Measurements from ENCODE around the gene LAMA3.
A peak's percentile ranks its signal among the peaks of the same experiment; 100 is the strongest.

LAMA3 gene

DNA sequence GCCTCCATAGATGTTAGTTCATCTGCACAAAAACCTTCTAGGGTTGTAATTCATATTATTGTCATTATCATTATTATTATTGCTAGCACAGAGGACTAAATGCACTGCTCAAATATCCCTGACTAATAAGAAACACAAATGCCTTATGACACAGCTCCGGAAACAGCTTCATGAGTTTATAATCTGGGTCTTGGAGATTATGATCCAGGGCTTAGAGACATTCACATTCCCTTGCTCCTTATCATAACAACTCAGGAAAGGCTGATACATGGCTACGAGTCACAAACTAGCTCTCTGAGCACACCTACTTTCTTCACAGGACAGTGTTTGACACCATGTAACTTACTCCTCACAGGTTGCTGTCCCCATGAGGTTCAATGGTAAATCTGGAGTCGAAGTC lies 223.1 kb downstream of the LAMA3 start:
- no peaks in the 10 kb centered on the region for H3K9me3 ChIP-seq (ENCODE audit: low read length)
- H3K4me3 ChIP-seq (ENCODE audit: low read length): no peak overlapping the region
- no peaks in the 10 kb centered on the region for H3K4me1 ChIP-seq (ENCODE audit: insufficient read depth, low read length)
- peaks cover 3% of the 10 kb centered on the region for H3K27me3 ChIP-seq (ENCODE audit: insufficient read depth, low read length)
- no peaks in the 10 kb centered on the region for H3K36me3 ChIP-seq (ENCODE audit: insufficient read depth, low read length)
- H2AFZ ChIP-seq (ENCODE audit: low read depth, low read length): no peak overlapping the region

- H2AFZ ChIP-seq (ENCODE audit: low read depth, low read length): no peak overlapping the region
- H3K4me1 ChIP-seq (ENCODE audit: insufficient read depth, low read length): no peaks in the 10 kb centered on the region
- H3K36me3 ChIP-seq (ENCODE audit: insufficient read depth, low read length): no peaks in the 10 kb centered on the region
- no peaks in the 10 kb centered on the region for H3K9me3 ChIP-seq (ENCODE audit: low read length)
- peaks cover 7% of the 10 kb centered on the region for H3K27me3 ChIP-seq (ENCODE audit: insufficient read depth, low read length)
- H3K4me3 ChIP-seq (ENCODE audit: low read length): no peak overlapping the region
Measured at GRCh38 chr18:23916338-23916737, 227.1 kb downstream of the LAMA3 start.

DNA sequence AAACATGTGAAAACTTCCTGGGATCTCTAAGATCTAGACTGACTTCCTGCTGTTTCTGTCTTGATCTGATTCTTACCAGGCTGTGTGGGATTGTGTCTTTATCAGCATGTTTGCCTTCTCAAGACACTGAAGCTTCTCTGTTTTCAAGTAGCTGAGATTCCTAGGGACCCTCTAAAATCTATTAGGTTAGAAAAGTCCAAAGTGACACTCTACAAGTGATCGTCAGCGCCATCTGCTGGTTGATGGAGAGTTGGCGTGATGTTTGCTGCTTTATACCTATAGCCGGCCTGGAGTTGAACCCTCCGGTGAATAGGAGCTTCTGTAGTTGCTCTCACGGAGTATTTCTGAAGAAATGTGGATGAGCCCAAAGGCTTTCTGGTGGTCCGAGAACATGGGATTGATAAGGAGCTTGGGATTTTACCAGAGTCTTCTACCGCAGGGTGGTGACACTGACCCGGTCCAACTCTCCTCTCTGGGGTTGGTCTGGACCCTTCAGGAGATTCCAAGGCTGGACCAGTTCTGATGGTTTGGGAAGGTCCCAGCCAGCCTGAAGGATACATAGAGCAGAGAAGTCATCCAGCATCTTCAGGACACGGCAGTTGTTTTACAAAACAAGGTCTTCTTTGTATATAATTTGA lies 229.3 kb downstream of the LAMA3 start:
- H3K4me3 ChIP-seq (ENCODE audit: low read length): no peak overlapping the region
- no peaks in the 10 kb centered on the region for H3K36me3 ChIP-seq (ENCODE audit: insufficient read depth, low read length)
- H3K27me3 ChIP-seq (ENCODE audit: insufficient read depth, low read length): peaks cover 7% of the 10 kb centered on the region
- H2AFZ ChIP-seq (ENCODE audit: low read depth, low read length): no peak overlapping the region
- H3K4me1 ChIP-seq (ENCODE audit: insufficient read depth, low read length): no peaks in the 10 kb centered on the region
- H3K9me3 ChIP-seq (ENCODE audit: low read length): no peaks in the 10 kb centered on the region

DNA sequence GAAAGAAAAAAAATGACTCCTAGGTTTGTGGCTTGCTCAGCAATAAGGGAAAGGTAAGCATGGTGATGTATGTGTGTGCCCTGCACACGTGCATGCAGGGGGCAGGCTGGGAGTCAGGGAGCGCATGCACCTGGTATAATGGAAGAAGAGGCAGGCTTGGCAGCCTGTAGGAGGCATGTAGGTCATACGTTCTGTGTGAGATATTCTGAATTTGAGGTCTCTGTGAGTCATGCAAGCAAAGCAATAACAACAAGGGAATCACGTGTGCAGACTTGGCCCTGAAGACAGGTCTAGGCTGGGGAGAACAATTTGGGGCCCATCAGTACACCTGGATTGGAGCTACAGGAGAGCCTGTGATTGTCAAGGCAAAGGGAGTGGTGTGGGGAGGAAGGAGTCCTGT lies 230.8 kb downstream of the LAMA3 start:
- H3K27me3 ChIP-seq (ENCODE audit: insufficient read depth, low read length): peaks cover 7% of the 10 kb centered on the region
- H3K4me1 ChIP-seq (ENCODE audit: insufficient read depth, low read length): no peaks in the 10 kb centered on the region
- H3K4me3 ChIP-seq (ENCODE audit: low read length): no peak overlapping the region
- no peaks in the 10 kb centered on the region for H3K36me3 ChIP-seq (ENCODE audit: insufficient read depth, low read length)
- no peaks in the 10 kb centered on the region for H3K9me3 ChIP-seq (ENCODE audit: low read length)
- no peak overlapping the region for H2AFZ ChIP-seq (ENCODE audit: low read depth, low read length)

DNA sequence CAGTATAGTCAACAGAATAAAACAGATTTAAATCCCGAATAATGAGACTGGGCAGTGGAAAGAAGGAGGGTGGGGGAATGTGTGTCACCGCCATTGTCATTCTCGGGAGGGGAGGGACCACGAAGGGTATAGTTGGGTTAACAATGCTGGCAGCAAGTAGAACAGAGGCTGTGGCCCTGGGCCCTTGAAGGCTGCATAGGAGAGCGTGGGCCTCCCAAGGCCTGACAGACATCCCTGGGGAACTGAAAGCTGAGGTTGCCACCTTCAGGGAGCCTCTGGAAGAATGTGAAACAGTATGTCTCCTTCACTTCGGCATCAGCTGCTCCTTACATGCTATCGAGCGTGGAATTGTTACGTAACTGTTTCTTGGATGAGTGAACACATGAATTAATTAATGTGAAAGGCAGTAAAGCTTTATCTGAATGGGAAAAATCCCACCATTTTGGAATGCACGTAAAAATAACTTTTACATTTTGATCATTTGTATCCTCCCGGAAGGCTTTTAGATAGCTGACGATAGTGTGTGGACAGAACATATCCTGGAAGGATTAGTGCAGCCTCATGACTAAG lies 232.5 kb downstream of the LAMA3 start:
- Histone ChIP-seq H3K27me3 (ENCODE audit: insufficient read depth, low read length) (peaks cover 8% of the 10 kb centered on the region), H3K36me3 (ENCODE audit: insufficient read depth, low read length) (no peaks in the 10 kb centered on the region), H2AFZ (ENCODE audit: low read depth, low read length) (peak overlapping the region; percentile 20), H3K9me3 (ENCODE audit: low read length) (no peaks in the 10 kb centered on the region), H3K4me1 (ENCODE audit: insufficient read depth, low read length) (no peaks in the 10 kb centered on the region), H3K4me3 (ENCODE audit: low read length) (no peak overlapping the region)

GRCh38 chr18:23922939-23923338 lies 233.7 kb downstream of the LAMA3 start:
- Histone ChIP-seq H2AFZ (ENCODE audit: low read depth, low read length) (no peak overlapping the region), H3K36me3 (ENCODE audit: insufficient read depth, low read length) (no peaks in the 10 kb centered on the region), H3K4me3 (ENCODE audit: low read length) (no peak overlapping the region), H3K27me3 (ENCODE audit: insufficient read depth, low read length) (peaks cover 10% of the 10 kb centered on the region), H3K4me1 (ENCODE audit: insufficient read depth, low read length) (no peaks in the 10 kb centered on the region), H3K9me3 (ENCODE audit: low read length) (no peaks in the 10 kb centered on the region)

DNA sequence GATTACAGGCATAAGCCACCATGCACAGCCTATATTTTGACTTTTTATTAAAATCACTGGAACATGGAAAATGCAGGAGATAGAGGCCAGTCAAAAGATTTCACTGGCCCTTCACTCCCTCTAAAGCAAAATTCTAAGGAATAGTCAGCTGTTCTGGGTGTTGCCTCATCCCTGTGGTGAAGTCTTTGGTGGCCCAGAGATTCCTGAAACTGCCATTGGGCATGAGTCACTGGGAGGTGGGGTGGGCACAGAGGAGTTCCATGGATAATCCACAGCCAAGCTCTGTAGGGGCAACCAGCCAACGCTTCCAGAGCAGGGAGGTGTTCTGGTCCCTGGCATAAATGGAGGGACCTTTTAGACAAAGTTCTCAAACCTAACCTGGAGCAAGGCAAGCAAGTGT lies 235.6 kb downstream of the LAMA3 start:
- Histone ChIP-seq H3K27me3 (ENCODE audit: insufficient read depth, low read length) (peaks cover 7% of the 10 kb centered on the region), H2AFZ (ENCODE audit: low read depth, low read length) (no peak overlapping the region), H3K4me3 (ENCODE audit: low read length) (no peak overlapping the region), H3K36me3 (ENCODE audit: insufficient read depth, low read length) (no peaks in the 10 kb centered on the region), H3K9me3 (ENCODE audit: low read length) (no peaks in the 10 kb centered on the region), H3K4me1 (ENCODE audit: insufficient read depth, low read length) (no peaks in the 10 kb centered on the region)

GRCh38 chr18:23926571-23926970 lies 237.3 kb downstream of the LAMA3 start:
- Histone ChIP-seq H3K27me3 (ENCODE audit: insufficient read depth, low read length) (peaks cover 2% of the 10 kb centered on the region), H3K4me3 (ENCODE audit: low read length) (no peak overlapping the region), H2AFZ (ENCODE audit: low read depth, low read length) (no peak overlapping the region), H3K9me3 (ENCODE audit: low read length) (no peaks in the 10 kb centered on the region), H3K36me3 (ENCODE audit: insufficient read depth, low read length) (no peaks in the 10 kb centered on the region), H3K4me1 (ENCODE audit: insufficient read depth, low read length) (no peaks in the 10 kb centered on the region)

- peaks cover 2% of the 10 kb centered on the region for H3K27me3 ChIP-seq (ENCODE audit: insufficient read depth, low read length)
- H2AFZ ChIP-seq (ENCODE audit: low read depth, low read length): no peak overlapping the region
- no peaks in the 10 kb centered on the region for H3K4me1 ChIP-seq (ENCODE audit: insufficient read depth, low read length)
- H3K9me3 ChIP-seq (ENCODE audit: low read length): no peaks in the 10 kb centered on the region
- no peak overlapping the region for H3K4me3 ChIP-seq (ENCODE audit: low read length)
- no peaks in the 10 kb centered on the region for H3K36me3 ChIP-seq (ENCODE audit: insufficient read depth, low read length)
Measured at GRCh38 chr18:23927821-23928746, 238.8 kb downstream of the LAMA3 start.

- Histone ChIP-seq H3K27me3 (ENCODE audit: insufficient read depth, low read length) (peaks cover 6% of the 10 kb centered on the region), H2AFZ (ENCODE audit: low read depth, low read length) (no peak overlapping the region), H3K36me3 (ENCODE audit: insufficient read depth, low read length) (no peaks in the 10 kb centered on the region), H3K9me3 (ENCODE audit: low read length) (no peaks in the 10 kb centered on the region), H3K4me1 (ENCODE audit: insufficient read depth, low read length) (no peaks in the 10 kb centered on the region), H3K4me3 (ENCODE audit: low read length) (no peak overlapping the region)
Measured at GRCh38 chr18:23929362-23929930, 240.2 kb downstream of the LAMA3 start.

DNA sequence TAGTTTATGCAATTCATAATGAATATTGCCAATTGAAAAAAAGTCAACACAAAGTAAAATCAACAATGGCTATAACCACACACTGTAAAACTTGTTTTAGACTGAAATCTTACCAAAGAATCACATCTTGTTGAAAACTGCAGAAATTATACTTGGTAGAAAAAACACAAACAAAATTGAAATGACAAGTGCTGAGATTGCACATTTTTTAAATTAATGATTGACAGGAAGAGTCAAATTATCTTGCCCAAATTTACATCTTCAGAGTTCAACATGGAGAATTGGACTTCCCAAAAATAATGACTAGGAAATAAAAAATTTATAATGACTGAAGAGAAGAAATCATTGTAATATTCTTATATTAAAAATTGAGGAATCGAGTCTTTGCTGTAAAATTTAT lies 240.7 kb downstream of the LAMA3 start:
- Histone ChIP-seq H3K9me3 (ENCODE audit: low read length) (no peaks in the 10 kb centered on the region), H3K36me3 (ENCODE audit: insufficient read depth, low read length) (no peaks in the 10 kb centered on the region), H3K4me1 (ENCODE audit: insufficient read depth, low read length) (no peaks in the 10 kb centered on the region), H3K4me3 (ENCODE audit: low read length) (no peak overlapping the region), H2AFZ (ENCODE audit: low read depth, low read length) (no peak overlapping the region), H3K27me3 (ENCODE audit: insufficient read depth, low read length) (peaks cover 10% of the 10 kb centered on the region)

- Histone ChIP-seq H2AFZ (ENCODE audit: low read depth, low read length) (no peak overlapping the region), H3K36me3 (ENCODE audit: insufficient read depth, low read length) (no peaks in the 10 kb centered on the region), H3K4me3 (ENCODE audit: low read length) (no peak overlapping the region), H3K27me3 (ENCODE audit: insufficient read depth, low read length) (peaks cover 12% of the 10 kb centered on the region), H3K9me3 (ENCODE audit: low read length) (no peaks in the 10 kb centered on the region), H3K4me1 (ENCODE audit: insufficient read depth, low read length) (no peaks in the 10 kb centered on the region)
Measured at GRCh38 chr18:23932385-23933067, 243.3 kb downstream of the LAMA3 start.

GRCh38 chr18:23933407-23933806 lies 244.2 kb downstream of the LAMA3 start:
- H3K9me3 ChIP-seq (ENCODE audit: low read length): no peaks in the 10 kb centered on the region
- no peaks in the 10 kb centered on the region for H3K36me3 ChIP-seq (ENCODE audit: insufficient read depth, low read length)
- no peak overlapping the region for H3K4me3 ChIP-seq (ENCODE audit: low read length)
- H2AFZ ChIP-seq (ENCODE audit: low read depth, low read length): no peak overlapping the region
- peaks cover 12% of the 10 kb centered on the region for H3K27me3 ChIP-seq (ENCODE audit: insufficient read depth, low read length)
- no peaks in the 10 kb centered on the region for H3K4me1 ChIP-seq (ENCODE audit: insufficient read depth, low read length)

Data from neuron (in vitro differentiated cells).